Hematopoietic multipotent progenitor cell treated with erythropoietin and hydrocortisone succinate and interleukin-3 and kit ligand, for 15 days (in vitro differentiated cells): Measurements from ENCODE around the gene KRTAP5-8.
"Not testable (repeated sequence)": the region's sequence is repeated elsewhere in the genome, so short reads cannot be mapped to it uniquely, and the experiment has no call there.

ENCODE experiments used
- DNase-seq: peaks from one replicate; pipeline ENCODE4 v3.0.0-alpha.2; 2015; ENCODE audit warnings: low spot score

The KRTAP5-8 gene

DNA sequence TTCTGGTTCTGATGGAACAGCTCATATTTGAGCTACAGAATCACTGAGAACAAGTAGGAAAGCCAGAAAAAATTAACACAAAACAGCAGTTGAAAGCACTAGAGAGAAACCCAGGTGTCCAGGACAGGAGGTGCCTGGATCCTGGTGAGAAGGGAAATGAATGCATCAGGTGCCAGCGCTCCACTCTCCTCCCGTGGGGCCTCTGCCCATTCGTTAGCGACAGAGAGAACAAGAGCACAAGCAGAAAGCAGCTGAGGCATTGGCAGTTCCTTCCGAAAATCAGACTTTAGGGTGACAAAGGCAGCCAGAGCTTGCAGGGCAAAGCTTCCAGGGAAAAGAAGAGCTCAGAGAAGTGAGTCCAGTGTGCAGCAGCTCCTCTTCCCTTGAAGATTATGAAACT is 30.7 kb upstream of the KRTAP5-8 start:
- DNase-seq = no peak

DNA sequence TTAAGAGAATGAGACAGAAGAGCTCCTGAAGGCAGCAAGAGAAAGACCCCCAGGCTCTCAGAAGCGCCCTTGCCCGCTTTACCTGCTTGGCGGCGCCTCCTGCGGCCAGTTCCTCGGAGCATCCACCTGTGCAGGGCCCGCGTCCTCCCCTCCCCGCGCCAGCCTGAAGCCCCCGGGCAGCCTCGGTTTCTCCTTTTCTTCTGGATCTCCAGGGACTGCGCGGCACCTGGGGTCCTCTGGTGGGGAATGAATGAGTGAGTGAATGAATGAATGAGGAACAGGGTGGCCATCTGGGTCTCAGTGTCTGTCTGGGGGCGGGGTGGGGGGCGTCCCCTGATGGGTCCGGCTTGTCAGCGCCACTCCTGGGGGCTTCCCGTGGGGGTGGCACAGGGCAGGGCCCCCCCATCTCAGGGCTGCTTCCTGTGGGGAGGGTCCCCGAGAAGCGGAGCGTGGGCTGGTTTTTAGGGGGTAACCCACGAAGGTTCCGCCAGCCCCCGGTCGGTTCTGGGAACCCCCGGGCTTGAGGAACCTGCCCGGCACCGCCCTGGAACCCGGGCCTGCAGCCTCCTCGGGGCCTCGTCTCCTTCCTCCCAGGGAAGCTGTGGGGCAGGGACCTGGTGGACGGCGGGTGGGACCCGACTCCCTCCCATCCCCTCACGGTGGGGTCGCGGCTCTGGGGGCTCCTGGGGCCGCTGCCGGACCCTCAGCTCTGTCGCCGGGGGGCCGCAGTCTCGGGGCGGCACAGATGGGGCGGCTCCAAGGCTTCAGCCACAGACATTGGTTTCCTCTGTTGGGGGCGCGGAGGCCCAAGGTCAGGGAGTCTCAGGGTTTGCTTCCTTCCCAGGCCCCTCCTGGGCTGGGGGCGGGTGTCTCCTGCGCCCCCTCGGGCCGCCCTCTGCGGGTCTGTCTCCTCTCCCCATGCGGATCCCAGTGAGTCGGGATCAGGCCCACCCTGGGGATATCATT is 19.0 kb upstream of the KRTAP5-8 start:
- no peak for DNase-seq

GRCh38 chr11:71519546-71519945 is 18.3 kb upstream of the KRTAP5-8 start:
- no peak for DNase-seq

DNA sequence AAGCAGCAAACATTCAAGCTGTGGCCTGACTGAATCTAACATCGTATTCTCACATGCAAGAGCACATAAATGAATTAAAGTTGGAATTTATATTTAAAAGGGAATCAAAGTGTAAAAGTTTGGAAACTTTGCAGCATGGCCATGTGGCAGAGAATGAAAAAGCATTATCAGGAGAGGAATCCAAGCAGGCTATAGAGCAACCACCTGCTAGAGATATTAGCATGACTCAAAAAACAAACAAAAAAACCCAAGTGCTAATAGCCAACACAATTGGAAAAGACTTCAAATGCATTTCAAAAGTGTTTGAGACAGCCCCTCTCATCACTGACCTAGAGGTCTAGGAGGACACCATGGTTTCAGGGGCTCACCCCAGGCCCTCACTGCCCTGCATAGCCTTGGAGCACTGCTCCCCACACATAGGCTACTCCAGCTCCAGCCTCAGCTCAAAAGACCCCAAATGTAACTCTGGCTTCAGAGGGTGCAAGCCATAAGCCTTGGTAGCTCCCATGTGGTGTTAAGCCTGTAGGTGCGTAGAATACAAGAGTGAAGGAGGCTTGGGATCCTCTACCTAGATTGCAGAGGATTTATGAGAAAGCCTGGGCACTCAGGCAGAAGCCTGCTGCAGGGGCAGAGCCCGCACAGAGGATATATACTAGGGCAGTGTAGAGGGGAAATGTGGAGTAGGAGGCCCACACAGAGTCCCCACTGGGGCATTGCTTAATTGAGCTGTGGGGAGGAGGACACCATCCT is 12.5 kb upstream of the KRTAP5-8 start:
- DNase-seq = no peak

- DNase-seq = no peak
Observed at GRCh38 chr11:71525938-71526495, 11.8 kb upstream of the KRTAP5-8 start.

- not testable (repeated sequence) for DNase-seq
Observed at GRCh38 chr11:71526796-71527575, 10.8 kb upstream of the KRTAP5-8 start, which contains the start of gene KRTAP5-7. Gene KRTAP5-7, plus strand, starts transcription at chr11:71527267. Its CDS starts 34 bp downstream, at chr11:71527301.

DNA sequence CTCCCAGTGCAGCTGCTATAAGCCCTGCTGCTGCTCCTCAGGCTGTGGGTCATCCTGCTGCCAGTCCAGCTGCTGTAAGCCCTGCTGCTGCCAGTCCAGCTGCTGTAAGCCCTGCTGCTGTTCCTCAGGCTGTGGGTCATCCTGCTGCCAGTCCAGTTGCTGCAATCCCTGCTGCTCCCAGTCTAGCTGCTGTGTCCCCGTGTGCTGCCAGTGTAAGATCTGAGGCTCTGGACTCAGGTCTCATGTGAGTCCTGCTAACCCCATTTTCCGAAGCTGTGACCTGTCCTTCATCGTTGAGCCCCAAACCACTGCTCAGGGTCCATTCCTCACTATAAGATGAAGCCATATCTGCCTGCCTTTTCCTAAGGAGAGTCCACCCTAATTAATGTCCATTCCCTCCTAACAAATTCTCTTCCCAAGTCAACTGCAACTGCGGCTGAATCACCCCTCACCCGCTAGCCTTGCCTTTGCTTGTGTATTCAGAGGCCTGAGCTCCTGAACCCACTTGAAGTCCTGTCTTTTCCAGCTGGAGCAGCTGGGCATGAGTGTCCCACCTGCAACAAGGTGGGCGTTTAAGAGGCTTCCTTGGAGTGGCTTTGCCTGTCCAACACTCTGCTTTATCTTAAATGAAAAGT is 10.1 kb upstream of the KRTAP5-8 start:
- DNase-seq = no peak

DNA sequence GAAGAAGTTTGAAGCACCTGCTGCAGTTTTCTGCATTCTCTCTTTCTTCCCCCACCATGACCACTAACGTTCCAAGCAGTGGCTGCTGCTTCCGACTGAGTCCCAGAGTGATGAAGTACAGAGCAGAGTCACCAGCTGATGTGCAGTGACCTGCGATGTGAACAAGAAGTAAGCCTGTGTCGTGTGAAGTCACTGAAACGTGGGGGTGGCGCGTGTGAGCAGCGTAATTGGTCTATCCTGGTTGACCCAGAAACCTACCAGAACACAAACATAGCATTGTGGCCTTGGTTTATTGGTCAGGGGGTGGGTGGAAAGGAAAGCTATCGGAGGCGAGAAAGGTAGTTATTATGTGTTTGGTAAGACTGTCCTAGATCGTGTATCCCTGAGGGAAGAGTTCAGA is 7.2 kb upstream of the KRTAP5-8 start:
- DNase-seq = no peak

- DNase-seq = no peak
Observed at GRCh38 chr11:71532036-71532610, 5.7 kb upstream of the KRTAP5-8 start.

GRCh38 chr11:71534711-71535608 is 2.9 kb upstream of the KRTAP5-8 start:
- DNase-seq = not testable (repeated sequence)

DNA sequence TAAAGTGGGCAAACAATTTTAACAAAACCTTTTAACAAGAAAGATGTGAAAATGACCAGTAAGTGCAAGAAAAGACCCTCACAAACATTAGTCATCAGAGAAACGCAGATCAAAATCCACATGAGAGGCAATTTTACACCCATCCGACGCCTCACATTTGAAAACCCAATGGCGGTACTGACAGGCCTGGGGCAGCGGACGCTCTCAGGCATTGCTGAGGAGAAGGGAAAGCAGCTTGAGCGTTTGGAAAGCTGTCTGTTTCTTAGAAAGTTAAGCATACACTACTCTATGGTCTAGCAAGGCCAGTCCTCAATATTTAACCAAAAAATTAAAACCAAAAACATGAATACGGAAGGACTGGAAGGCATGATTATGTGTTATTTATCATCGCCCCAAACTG is 2.0 kb upstream of the KRTAP5-8 start:
- DNase-seq = no peak

DNA sequence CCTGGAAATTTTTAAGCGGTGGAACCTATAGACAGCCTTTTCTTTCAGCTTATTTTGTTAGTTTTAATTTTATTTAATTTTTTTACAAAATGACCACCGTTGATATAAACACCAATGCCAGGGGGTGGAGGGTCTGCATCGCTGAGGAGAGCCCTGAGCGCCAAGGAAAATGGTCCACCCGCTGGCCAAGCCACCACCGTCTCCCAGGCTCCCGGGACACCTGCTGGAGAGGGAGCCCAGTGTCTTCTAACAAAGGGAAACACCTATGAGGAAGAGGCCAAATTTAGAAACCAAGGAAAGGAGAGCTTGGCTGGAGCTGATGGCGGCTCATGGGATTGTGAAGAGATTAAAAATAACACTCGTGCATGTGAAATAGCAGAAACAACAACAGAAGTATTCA is 288 bp upstream of the KRTAP5-8 start:
- no peak for DNase-seq

DNA sequence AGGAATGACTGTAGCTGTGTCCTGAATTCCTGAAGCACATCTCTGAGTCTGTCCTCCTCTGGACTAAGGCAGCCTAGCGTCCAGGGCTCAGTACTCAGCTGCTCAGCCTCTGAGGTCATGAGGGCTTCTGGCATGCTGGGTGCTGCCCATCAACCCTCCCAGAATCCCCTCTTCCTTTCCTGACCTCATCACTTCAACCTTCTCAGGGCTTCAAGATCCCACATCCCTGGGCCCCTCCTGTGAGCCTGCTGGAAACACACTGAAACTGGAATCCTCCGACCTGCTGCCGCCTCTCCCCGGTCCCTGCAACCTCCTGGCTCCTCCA is 803 bp downstream of the KRTAP5-8 start:
- no peak for DNase-seq

DNA sequence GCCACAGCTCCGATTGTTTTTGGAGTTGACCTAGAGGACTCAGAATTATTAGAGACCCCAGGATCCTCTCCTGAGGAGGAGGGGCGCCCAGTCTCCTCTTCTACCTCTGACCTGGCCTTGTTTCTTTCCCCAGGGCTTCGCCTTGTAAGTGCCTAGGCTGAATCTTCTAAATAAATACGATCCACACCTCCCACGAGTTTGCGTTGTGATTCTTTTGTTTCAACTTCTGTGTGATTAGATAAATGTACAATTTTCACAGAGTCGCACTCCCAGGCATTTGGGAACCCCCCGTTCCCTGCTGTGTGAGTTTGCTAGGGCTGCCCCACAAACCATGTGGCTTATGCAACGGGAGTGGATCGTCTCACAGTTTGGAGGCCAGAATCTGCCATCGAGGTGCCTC is 1.2 kb downstream of the KRTAP5-8 start:
- no peak for DNase-seq

GRCh38 chr11:71539971-71540370 is 2.1 kb downstream of the KRTAP5-8 start:
- not testable (repeated sequence) for DNase-seq

GRCh38 chr11:71540521-71541304 is 2.9 kb downstream of the KRTAP5-8 start:
- not testable (repeated sequence) for DNase-seq

DNA sequence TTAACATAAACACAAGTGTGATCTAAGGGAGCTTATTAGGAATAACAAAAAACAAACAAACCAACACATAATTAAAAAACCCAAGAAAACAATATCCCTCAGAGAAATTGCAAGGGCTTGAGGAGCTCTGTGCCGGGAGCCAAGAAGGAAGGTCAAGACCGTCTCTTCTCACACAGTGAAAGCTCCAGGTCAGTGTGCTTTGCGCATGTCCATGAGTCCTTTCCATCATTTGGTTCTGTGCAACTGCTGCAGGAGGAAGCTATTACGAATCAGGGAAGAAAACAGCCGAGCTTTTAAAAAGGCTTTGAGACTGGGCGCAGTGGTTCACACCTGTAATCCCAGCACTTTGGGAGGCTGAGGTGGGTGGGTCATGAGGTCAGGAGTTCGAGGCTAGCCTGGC is 4.6 kb downstream of the KRTAP5-8 start:
- DNase-seq = no peak

DNA sequence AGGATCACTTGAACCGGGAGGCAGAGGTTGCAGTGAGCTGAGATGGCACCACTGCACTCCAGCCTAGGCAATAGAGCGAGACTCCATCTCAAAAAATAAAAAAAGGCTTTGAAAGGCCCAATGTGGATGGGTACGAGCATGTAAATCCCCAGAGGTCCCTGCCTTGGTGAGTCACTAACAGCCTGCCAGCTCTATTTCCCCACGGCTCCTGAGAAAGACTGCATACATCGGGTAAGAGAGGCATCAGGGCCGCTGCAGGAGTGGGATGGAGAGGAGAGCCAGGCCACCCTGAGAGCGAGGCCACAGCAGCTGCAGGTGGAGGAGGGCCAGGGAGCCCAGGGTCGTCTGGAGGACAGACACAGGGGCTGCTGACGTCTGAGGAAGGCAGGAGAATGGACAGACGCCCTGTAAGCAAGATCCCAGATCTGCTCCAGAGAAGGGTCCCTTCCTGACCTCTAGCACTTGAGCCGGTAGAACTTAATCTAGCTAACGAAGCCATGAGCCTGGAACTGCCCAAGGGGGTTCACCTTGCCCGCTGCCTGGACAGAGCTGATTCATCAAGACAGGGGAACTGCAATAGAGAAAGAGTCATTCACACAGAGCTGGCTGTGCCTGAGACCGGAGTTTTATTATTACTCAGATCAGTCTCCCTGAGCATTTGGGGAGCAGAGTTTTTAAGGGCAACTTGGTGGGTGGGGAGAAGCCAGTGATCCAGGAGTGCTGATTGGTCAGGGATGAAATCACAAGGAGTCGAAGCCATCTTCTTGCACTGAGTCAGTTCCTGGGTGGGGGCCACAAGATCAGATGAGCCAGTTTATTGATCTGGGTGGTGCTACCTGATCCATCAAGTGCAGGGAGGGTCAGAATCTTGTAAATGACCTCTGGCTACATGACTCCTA is 5.3 kb downstream of the KRTAP5-8 start:
- no peak for DNase-seq
